GM18526 (cell line): Measurements from ENCODE around the gene DGKA.

Experiments
- POLR2A ChIP-seq: IDR thresholded peaks from 3 replicates; pipeline ENCODE4 v1.6.1; 2011; ENCODE audit not compliant: insufficient read length; ENCODE audit errors: extremely low read depth

DGKA gene

GRCh38 chr12:55974308-55974730, 43.4 kb downstream of the DGKA start:
- TF ChIP-seq POLR2A: no peak

GRCh38 chr12:55978393-55978792, 47.4 kb downstream of the DGKA start:
- no peak for TF ChIP-seq POLR2A

GRCh38 chr12:55979069-55979468, 48.1 kb downstream of the DGKA start:
- TF ChIP-seq POLR2A: no peak

GRCh38 chr12:55982319-55982936, 51.5 kb downstream of the DGKA start:
- no peak for TF ChIP-seq POLR2A

- TF ChIP-seq POLR2A: no peak
These were observed 52.4 kb downstream of the DGKA start for GRCh38 chr12:55983232-55983842.

- TF ChIP-seq POLR2A: no peak
These were observed 53.9 kb downstream of the DGKA start for GRCh38 chr12:55984861-55985260.

GRCh38 chr12:55985341-55985740, 54.4 kb downstream of the DGKA start:
- no peak for TF ChIP-seq POLR2A

GRCh38 chr12:55991110-55991509, 60.1 kb downstream of the DGKA start:
- TF ChIP-seq POLR2A: no peak

GRCh38 chr12:55993230-55993853, 62.4 kb downstream of the DGKA start:
- TF ChIP-seq POLR2A: no peak

- TF ChIP-seq POLR2A: no peak
These were observed 64.4 kb downstream of the DGKA start for GRCh38 chr12:55995366-55995765.

GRCh38 chr12:55996201-55996714, 65.3 kb downstream of the DGKA start:
- no peak for TF ChIP-seq POLR2A

GRCh38 chr12:55996715-55997534, 66.0 kb downstream of the DGKA start, which contains the start of gene SUOX:
SUOX (plus strand) TSS chr12:55997276; CDS start chr12:56002222, 4,946 bp downstream.
- TF ChIP-seq POLR2A: peak; percentile 51

GRCh38 chr12:55997535-55997859, 66.5 kb downstream of the DGKA start:
- TF ChIP-seq POLR2A: no peak

GRCh38 chr12:56001487-56002100, 70.6 kb downstream of the DGKA start:
- TF ChIP-seq POLR2A: no peak
